ENCODE data around the gene CYP2U1.

The CYP2U1 gene

GRCh38 chr4:108001540-108002135, 70.3 kb downstream of the CYP2U1 start:
- no peak for TF ChIP-seq CTCF (IDR thresholded peaks at IDR 0.05; ENCODE audit: control insufficient read depth, insufficient read depth, low read depth, low read length, missing control alignments)

More at GRCh38 chr4:108001540-108002135, 70.3 kb downstream of the CYP2U1 start:
- no peak for DNase-seq (ENCODE audit: low read depth)
- H3K4me3 ChIP-seq (ENCODE audit: control insufficient read depth, low read depth, low read length), result no peak overlapping the region

All from AG09309 (cell line).